H1 (cell line): Measurements from ENCODE around the gene NAA40. TPM values are rescaled to one million over a fixed set of nuclear protein-coding genes. Genes with fewer than 3 reads are reported as not detected.
A peak's percentile ranks its signal among the peaks of the same experiment; 100 is the strongest.

ENCODE experiments used
- CTCF ChIA-PET: fragments of 300-600 bp; sonication (Branson Sonifier 250); formaldehyde crosslinking; loops from one replicate; lab custom pipeline; 2021; ENCODE audit not compliant: partially characterized antibody; lab: Charles Lee
- POLR2A ChIA-PET: fragments of 300-600 bp; sonication (Branson Sonifier 250); formaldehyde crosslinking; loops from one replicate; lab custom pipeline; 2021; ENCODE audit warnings: inconsistent platforms; ENCODE audit not compliant: partially characterized antibody; lab: Charles Lee
- DNase-seq, 2 experiments: peaks; one replicate each; pipeline versions ENCODE4 v3.0.0 to v3.0.0-alpha.2; 2010 to 2022; ENCODE audit warnings: low spot score in 2 of 2, low read depth in 1 of 2, mixed read lengths in 1 of 2
- FAIRE-seq: peaks from 2 replicates; lab custom pipeline; 2011; peaks lifted over from hg19 to GRCh38; lab: Jason Lieb, UNC
- H2AFZ ChIP-seq: 2 replicates; pipeline ENCODE4 v1.8.1; 2012; ENCODE audit warnings: low read length, inconsistent platforms
- H2AK5ac ChIP-seq: 2 replicates; pipeline ENCODE4 v1.6.1; 2013; ENCODE audit warnings: low read depth, low read length
- H2BK120ac ChIP-seq: replicated peaks from 2 replicates; pipeline ENCODE3; 2013; ENCODE audit warnings: low read depth, low read length, inconsistent platforms
- H2BK12ac ChIP-seq: 2 replicates; pipeline ENCODE4 v1.6.1; 2013; ENCODE audit warnings: low read depth, low read length
- H2BK15ac ChIP-seq: 2 replicates; pipeline ENCODE4 v1.6.1; 2013; ENCODE audit warnings: low read length
- H2BK20ac ChIP-seq: 2 replicates; pipeline ENCODE4 v1.6.1; 2013; ENCODE audit warnings: low read length
- H2BK5ac ChIP-seq: 2 replicates; pipeline ENCODE4 v1.6.1; 2013; ENCODE audit warnings: low read depth, low read length
- H3K14ac ChIP-seq: 2 replicates; pipeline ENCODE4 v1.6.1; 2013; ENCODE audit warnings: inconsistent platforms; ENCODE audit not compliant: insufficient read length
- H3K18ac ChIP-seq: 2 replicates; pipeline ENCODE4 v1.6.1; 2013; ENCODE audit warnings: low read length; ENCODE audit errors: extremely low read depth
- H3K23ac ChIP-seq: 2 replicates; pipeline ENCODE4 v1.6.1; 2013; ENCODE audit warnings: inconsistent platforms; ENCODE audit not compliant: insufficient read length
- H3K23me2 ChIP-seq: 2 replicates; pipeline ENCODE4 v1.6.1; 2013; ENCODE audit warnings: low read depth, low read length
- H3K27ac ChIP-seq: 2 replicates; pipeline ENCODE4 v1.6.1; 2011; ENCODE audit warnings: low read depth, low read length, inconsistent platforms
- H3K27me3 ChIP-seq, 4 experiments: replicated peaks in 1 of 4; 1 replicate in 1 of 4; 2 replicates in 3 of 4; pipeline versions ENCODE4 v1.6.1 to v1.8.1; 2011 to 2013; ENCODE audit warnings: low read length in 3 of 4, mild to moderate bottlenecking in 3 of 4, inconsistent platforms in 2 of 4, mixed read lengths in 2 of 4, moderate library complexity in 1 of 4; ENCODE audit not compliant: control insufficient read depth in 3 of 4, insufficient read depth in 3 of 4; ENCODE audit errors: extremely low read depth in 1 of 4
- H3K36me3 ChIP-seq, 4 experiments: 2 replicates each; pipeline versions ENCODE4 v1.6.1 to v1.8.1; 2011 to 2013; ENCODE audit warnings: mild to moderate bottlenecking in 4 of 4, low read length in 3 of 4, moderate library complexity in 2 of 4, control low read depth in 1 of 4, inconsistent platforms in 1 of 4; ENCODE audit not compliant: insufficient read depth in 4 of 4, control insufficient read depth in 2 of 4
- H3K4ac ChIP-seq: replicated peaks from 2 replicates; pipeline ENCODE3; 2013; ENCODE audit warnings: low read length, low read depth, mixed read lengths, inconsistent platforms; ENCODE audit not compliant: insufficient read length
- H3K4me1 ChIP-seq, 4 experiments: replicated peaks in 1 of 4; 1 replicate in 1 of 4; 2 replicates in 3 of 4; pipeline versions ENCODE4 v1.6.1 to v1.8.1; 2011 to 2013; ENCODE audit warnings: low read length in 3 of 4, inconsistent platforms in 2 of 4, mixed read lengths in 1 of 4; ENCODE audit not compliant: insufficient read depth in 4 of 4, control insufficient read depth in 3 of 4
- H3K4me2 ChIP-seq, 2 experiments: 2 replicates each; pipeline versions ENCODE4 v1.6.1 to v1.8.1; 2011 to 2013; ENCODE audit warnings: low read depth in 2 of 2, low read length in 2 of 2, control low read depth in 1 of 2, inconsistent platforms in 1 of 2, mild to moderate bottlenecking in 1 of 2; ENCODE audit not compliant: insufficient read depth in 1 of 2
- H3K4me3 ChIP-seq, 4 experiments: fragments of 200-600, 300-600 bp in 1 of 4; sonication (generic), shearing (Covaris generic), sonication (Bioruptor Twin) in 1 of 4; 2 replicates each; pipeline versions ENCODE4 v1.5.1 to v1.8.1; 2011 to 2016; ENCODE audit warnings: low read length in 4 of 4, low read depth in 3 of 4, control low read depth in 2 of 4, inconsistent platforms in 2 of 4, mild to moderate bottlenecking in 2 of 4, mixed read lengths in 1 of 4, moderate library complexity in 1 of 4; ENCODE audit not compliant: insufficient read depth in 2 of 4; ENCODE audit errors: extremely low read depth in 1 of 4
- H3K56ac ChIP-seq: replicated peaks from 2 replicates; pipeline ENCODE3; 2013; ENCODE audit warnings: low read depth, mild to moderate bottlenecking, mixed read lengths, low read length, inconsistent platforms; ENCODE audit not compliant: insufficient read length
- H3K79me1 ChIP-seq: 2 replicates; pipeline ENCODE4 v1.6.1; 2013; ENCODE audit warnings: low read depth, low read length, control low read depth
- H3K79me2 ChIP-seq, 2 experiments: 2 replicates each; pipeline versions ENCODE4 v1.6.1 to v1.8.1; 2012 to 2013; ENCODE audit warnings: low read length in 2 of 2, mild to moderate bottlenecking in 2 of 2, inconsistent platforms in 1 of 2; ENCODE audit not compliant: insufficient read depth in 2 of 2, control insufficient read depth in 1 of 2
- H3K9ac ChIP-seq, 4 experiments: replicated peaks in 1 of 4; 1 replicate in 1 of 4; 2 replicates in 3 of 4; pipeline versions ENCODE4 v1.6.1 to v1.8.1; 2011 to 2013; ENCODE audit warnings: low read depth in 3 of 4, low read length in 3 of 4, control low read depth in 2 of 4, mild to moderate bottlenecking in 2 of 4, moderate library complexity in 2 of 4, inconsistent platforms in 1 of 4; ENCODE audit errors: extremely low read depth in 1 of 4
- H3K9me3 ChIP-seq, 2 experiments: 2 replicates each; pipeline versions ENCODE4 v1.6.1 to v1.8.1; 2012 to 2013; ENCODE audit warnings: mild to moderate bottlenecking in 2 of 2, moderate library complexity in 2 of 2, control low read depth in 1 of 2, inconsistent platforms in 1 of 2, low read depth in 1 of 2, low read length in 1 of 2, mixed read lengths in 1 of 2; ENCODE audit not compliant: insufficient read depth in 2 of 2
- H4K20me1 ChIP-seq, 2 experiments: replicated peaks in 1 of 2; 2 replicates each; pipeline versions ENCODE3 to v1.8.1; 2011 to 2013; ENCODE audit warnings: inconsistent platforms in 2 of 2, low read length in 2 of 2, mild to moderate bottlenecking in 1 of 2; ENCODE audit not compliant: insufficient read depth in 2 of 2, control insufficient read depth in 1 of 2
- H4K5ac ChIP-seq: 2 replicates; pipeline ENCODE4 v1.6.1; 2013; ENCODE audit warnings: low read length, low read depth, mixed read lengths, inconsistent platforms; ENCODE audit not compliant: insufficient read length
- H4K8ac ChIP-seq: 2 replicates; pipeline ENCODE4 v1.8.0; 2013; ENCODE audit warnings: mild to moderate bottlenecking, moderate library complexity, low read length, inconsistent platforms; ENCODE audit not compliant: insufficient read depth; ENCODE audit errors: extremely low read depth
- H4K91ac ChIP-seq: replicated peaks from 2 replicates; pipeline ENCODE3; 2013; ENCODE audit warnings: low read length, mixed read lengths, inconsistent platforms; ENCODE audit not compliant: insufficient read length
- CEBPB ChIP-seq: IDR thresholded peaks from 2 replicates; pipeline ENCODE4 v1.6.1; 2012; ENCODE audit warnings: low read depth, low read length
- EP300 ChIP-seq, 2 experiments: IDR thresholded peaks; 1 replicate in 1 of 2; 2 replicates in 1 of 2; pipeline ENCODE4 v1.6.1; 2011 to 2012; ENCODE audit warnings: low read depth in 2 of 2, low read length in 2 of 2, mild to moderate bottlenecking in 2 of 2, borderline replicate concordance in 1 of 2, inconsistent platforms in 1 of 2, moderate library complexity in 1 of 2
- GABPA ChIP-seq: IDR thresholded peaks from 2 replicates; pipeline ENCODE4 v1.6.1; 2011; ENCODE audit warnings: mild to moderate bottlenecking, low read length, moderate library complexity, borderline replicate concordance; ENCODE audit not compliant: insufficient read depth
- KDM1A ChIP-seq: fragments of 200-600, 300-600 bp; sonication (generic); IDR thresholded peaks from 2 replicates; pipeline ENCODE4 v1.7.1; 2016; ENCODE audit warnings: mild to moderate bottlenecking, low read length, borderline replicate concordance
- NANOG ChIP-seq: IDR thresholded peaks from 2 replicates; pipeline ENCODE4 v1.6.1; 2011; ENCODE audit warnings: low read length, low read depth, mild to moderate bottlenecking, inconsistent platforms; ENCODE audit not compliant: insufficient read depth, poor library complexity, severe bottlenecking
- NRF1 ChIP-seq: IDR thresholded peaks from 2 replicates; pipeline ENCODE4 v1.6.1; 2011; ENCODE audit warnings: mild to moderate bottlenecking, low read depth, low read length, improper control_type of control experiment
- RBBP5 ChIP-seq: IDR thresholded peaks from 2 replicates; pipeline ENCODE4 v1.7.1; 2012; ENCODE audit warnings: low read depth, mild to moderate bottlenecking, inconsistent platforms, low read length, moderate library complexity, borderline replicate concordance
- SIRT6 ChIP-seq: IDR thresholded peaks from one replicate; pipeline ENCODE4 v1.7.1; 2012; ENCODE audit warnings: low read length, inconsistent platforms
- SIX5 ChIP-seq: IDR thresholded peaks from 2 replicates; pipeline ENCODE4 v1.6.1; 2011; ENCODE audit warnings: mild to moderate bottlenecking, low read depth, low read length
- SUZ12 ChIP-seq: fragments of 200-600 bp; sonication (generic); IDR thresholded peaks from 2 replicates; pipeline ENCODE4 v1.6.1; 2012; ENCODE audit warnings: mild to moderate bottlenecking, inconsistent platforms, low read length, moderate library complexity, mixed read lengths
- TCF12 ChIP-seq: IDR thresholded peaks from 2 replicates; pipeline ENCODE4 v1.6.1; 2011; ENCODE audit warnings: low read depth, mild to moderate bottlenecking, low read length
- WGBS, 2 experiments: shearing (Covaris generic) in 1 of 2; methylation state at CpG; one replicate each; pipeline versions ENCODE4 v1.1.6 to v1.1.7; 2013 to 2015; ENCODE audit warnings: low lambda C conversion rate in 2 of 2, mixed read lengths in 2 of 2, inconsistent platforms in 1 of 2, low coverage in 1 of 2, missing lambda C conversion rate in 1 of 2; ENCODE audit not compliant: insufficient replicate concordance in 2 of 2, insufficient coverage in 1 of 2, insufficient read length in 1 of 2; ENCODE audit errors: extremely low coverage in 1 of 2, missing lambda C conversion rate in 1 of 2; 5-methylcytosine and 5-hydroxymethylcytosine counted together
- polyA plus RNA-seq, 7 experiments: library from polyadenylated mRNA; depleted of rRNA in 3 of 7; stranded (reverse) in 5 of 7; unstranded in 2 of 7; fragments of >200 nt in 5 of 7; fragments of 200-250 nt in 2 of 7; gene quantifications; 1 replicate in 5 of 7; 2 replicates in 1 of 7; 4 replicates in 1 of 7; pipeline versions ENCODE4 v1.2.1 to v1.2.3, GENCODE V29; 2011 to 2013; ENCODE audit warnings: missing spikeins in 2 of 7, mixed read lengths in 2 of 7
- total RNA-seq: library from RNA; stranded (reverse); fragmentation: NEBNext Ultra II Directional; extraction: Animal tissue kit (Norgen Biotek cat#: 25700); gene quantifications from 2 replicates; pipeline ENCODE4 v1.2.1, GENCODE V29; 2021

Gene NAA40
- total and polyA plus RNA-seq, 2 of the 8 experiments (the other 6 are each of a cell fraction or from before 2014, with no cell fraction given): 20.0 to 31.1 TPM

DNA sequence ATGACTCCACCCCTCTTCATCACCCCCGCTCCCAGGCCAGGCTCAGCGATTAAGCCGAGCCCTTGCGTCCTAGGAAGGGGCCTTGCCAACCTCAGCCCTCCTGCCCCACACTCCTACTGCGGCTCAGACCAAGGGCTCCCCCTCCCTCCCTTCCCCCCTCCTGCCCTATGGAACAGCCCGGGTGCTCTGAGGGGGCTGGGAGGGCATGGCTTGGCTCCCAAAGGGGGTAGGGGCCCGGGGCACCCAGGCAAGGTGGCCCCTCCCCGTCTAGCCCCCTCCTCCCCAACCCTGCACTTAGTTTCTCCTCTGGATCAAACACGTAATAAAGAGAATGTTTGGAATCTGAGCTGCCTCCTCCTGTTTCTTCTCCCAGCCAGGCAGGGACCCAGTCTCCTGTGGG, 28.1 kb upstream of the NAA40 start:
- CTCF ChIA-PET: interaction anchor here (0.7 to 2.3 kb wide), 9 partner anchors 10 to 74 kb away, joined by 3 to 10 read pairs (median 4); no protein-coding TSS in a partner anchor
- TF ChIP-seq EP300 (IDR thresholded peaks at IDR 0.05; ENCODE audit: borderline replicate concordance in 1 of 2, low read depth in 2 of 2, low read length in 2 of 2) (no peak), GABPA (no peak), SIRT6 (no peak), NRF1 (no peak), TCF12 (no peak), KDM1A (no peak), NANOG (no peak), CEBPB (no peak), RBBP5 (no peak), SIX5 (no peak), SUZ12 (no peak)
- Histone ChIP-seq H2BK12ac (no peak overlapping the region), H3K36me3 (peaks cover 10 to 45% (median 19%) of the 10 kb centered on the region in 4 experiments; a peak in 7 of 8 replicates), H3K9ac (no peak overlapping the region), H3K9me3 (no peaks in the 10 kb centered on the region), H3K4me2 (peak overlapping the region; percentile 22 to 32; a peak in 2 of 4 replicates), H3K23ac (no peak overlapping the region), H3K27me3 (no peaks in the 10 kb centered on the region), H3K79me2 (peaks cover under 1 to 19% of the 10 kb centered on the region in 2 experiments; a peak in 3 of 4 replicates), H2BK5ac (0 out of 2 replicates have a peak overlapping the region, but pooled peaks have one; percentile 35), H4K20me1 (peaks cover 12 to 17% of the 10 kb centered on the region in 2 experiments), H4K5ac (no peak overlapping the region), H3K56ac (no peak overlapping the region), H3K23me2 (peaks cover 4% of the 10 kb centered on the region; the same call in 1 of the 2 replicates), H2AFZ (no peak overlapping the region), H3K14ac (no peak overlapping the region), H3K27ac (no peak overlapping the region), H2AK5ac (no peak overlapping the region), H3K4ac (no peak overlapping the region), H3K4me1 (peaks cover 6 to 58% (median 43%) of the 10 kb centered on the region in 4 experiments), H2BK15ac (no peak overlapping the region), H2BK120ac (no peak overlapping the region), H3K4me3 (no peak overlapping the region), H2BK20ac (no peak overlapping the region), H3K18ac (no peak overlapping the region), H4K91ac (no peak overlapping the region), H3K79me1 (peaks cover 11% of the 10 kb centered on the region), H4K8ac (no peak overlapping the region; the same call in 1 of the 2 replicates)
- POLR2A ChIA-PET: interaction anchor here (0.9 to 6.6 kb wide), 12 partner anchors 9 to 142 kb away, joined by 3 to 74 read pairs (median 3); partner anchors contain the start of genes MARK2, RCOR2 and ZFTA
- DNase-seq: no peak
- no peak for FAIRE-seq
- WGBS, 2 experiments: 30% methylated on average over 4 of the region's 9 CpGs; no CpG with 5 or more reads in 1 of the 2 experiments
